GM19452 (cell line): Measurements from ENCODE around the gene C19orf25.

Experiments
- ATAC-seq: cut with Tn5 transposase; IDR thresholded peaks from one replicate; pipeline ENCODE4 v1.9.1; 2021; ENCODE audit not compliant: unreplicated experiment

C19orf25 gene

GRCh38 chr19:1466461-1467214, 12.4 kb downstream of the C19orf25 start:
- ATAC-seq: no peak

- ATAC-seq: no peak
These were observed 13.0 kb downstream of the C19orf25 start for GRCh38 chr19:1466018-1466460.

GRCh38 chr19:1465191-1466016, 13.6 kb downstream of the C19orf25 start:
- ATAC-seq: no peak

GRCh38 chr19:1461862-1462261, 17.2 kb downstream of the C19orf25 start:
- ATAC-seq: no peak

GRCh38 chr19:1460033-1460995, 18.7 kb downstream of the C19orf25 start:
- ATAC-seq: no peak

GRCh38 chr19:1459479-1459878, 19.5 kb downstream of the C19orf25 start:
- ATAC-seq: no peak

GRCh38 chr19:1457892-1458291, 21.1 kb downstream of the C19orf25 start:
- ATAC-seq: no peak

GRCh38 chr19:1457031-1457739, 21.8 kb downstream of the C19orf25 start:
- no peak for ATAC-seq

GRCh38 chr19:1456121-1456900, 22.7 kb downstream of the C19orf25 start:
- no peak for ATAC-seq

- ATAC-seq: no peak
These were observed 23.5 kb downstream of the C19orf25 start for GRCh38 chr19:1455336-1456120.

- no peak for ATAC-seq
These were observed 24.0 kb downstream of the C19orf25 start for GRCh38 chr19:1455002-1455335.

- ATAC-seq: no peak
These were observed 25.3 kb downstream of the C19orf25 start for GRCh38 chr19:1453525-1454364.

GRCh38 chr19:1452802-1453524, 26.1 kb downstream of the C19orf25 start:
- no peak for ATAC-seq

GRCh38 chr19:1451916-1452801, 26.9 kb downstream of the C19orf25 start:
- no peak for ATAC-seq

GRCh38 chr19:1450735-1451731, 28.0 kb downstream of the C19orf25 start:
- ATAC-seq: no peak
